Glutamatergic neuron (in vitro differentiated cells): ENCODE data around the gene ITFG1. TPM values are rescaled to one million over a fixed set of nuclear protein-coding genes. Genes with fewer than 3 reads are reported as not detected.

Experiments used
- DNase-seq: peaks from one replicate; pipeline ENCODE4 v3.0.0; 2022
- H3K27ac Mint-ChIP-seq: one replicate; pipeline ENCODE4 v1.8.0; 2020; ENCODE audit warnings: mild to moderate bottlenecking, mixed read lengths, inconsistent platforms; ENCODE audit not compliant: unreplicated experiment
- H3K27me3 Mint-ChIP-seq: one replicate; pipeline ENCODE4 v1.8.0; 2020; ENCODE audit warnings: mild to moderate bottlenecking, moderate library complexity, mixed read lengths, inconsistent platforms; ENCODE audit not compliant: unreplicated experiment
- H3K36me3 Mint-ChIP-seq: one replicate; pipeline ENCODE4 v1.8.0; 2020; ENCODE audit warnings: mild to moderate bottlenecking, mixed read lengths, inconsistent platforms; ENCODE audit not compliant: unreplicated experiment
- H3K4me1 Mint-ChIP-seq: one replicate; pipeline ENCODE4 v1.8.0; 2020; ENCODE audit warnings: mild to moderate bottlenecking, low read depth, mixed read lengths, inconsistent platforms; ENCODE audit not compliant: unreplicated experiment
- H3K4me3 Mint-ChIP-seq: one replicate; pipeline ENCODE4 v1.8.0; 2020; ENCODE audit warnings: mild to moderate bottlenecking, mixed read lengths, inconsistent platforms; ENCODE audit not compliant: unreplicated experiment
- H3K9me3 Mint-ChIP-seq: one replicate; pipeline ENCODE4 v1.8.0; 2020; ENCODE audit warnings: mild to moderate bottlenecking, moderate library complexity, mixed read lengths, inconsistent platforms; ENCODE audit not compliant: unreplicated experiment
- CTCF ChIP-seq: fragments of 200-600 bp; sonication (generic); IDR thresholded peaks from one replicate; pipeline ENCODE4 v1.5.0; 2021; ENCODE audit not compliant: partially characterized antibody, unreplicated experiment
- total RNA-seq: library from RNA; stranded (reverse); fragmentation: NEBNext Ultra II Directional; extraction: Animal tissue kit (Norgen Biotek cat#: 25700); gene quantifications from one replicate; pipeline ENCODE4 v1.2.1, GENCODE V29; 2021; ENCODE audit not compliant: unreplicated experiment

Gene ITFG1
- total RNA-seq, 1 donor from 2014 or later: 68.7 TPM

DNA sequence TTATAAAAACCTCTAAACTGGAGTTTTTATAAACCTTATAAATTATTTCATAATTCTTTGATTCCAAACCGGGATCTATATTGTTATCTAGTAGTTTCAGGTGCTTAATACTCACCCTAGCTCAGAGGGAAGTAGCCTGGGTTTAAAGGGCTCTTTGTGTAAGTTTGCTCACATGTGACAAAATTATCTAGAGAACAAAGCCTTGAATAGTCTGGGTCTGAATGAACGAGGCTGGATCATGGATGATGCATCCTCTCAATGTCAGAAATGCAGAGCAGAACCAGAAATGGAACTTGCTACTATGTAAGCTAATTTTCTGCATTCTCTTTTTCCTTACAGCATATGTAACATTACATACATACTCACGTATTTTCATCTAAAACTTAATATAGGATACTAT, 213.2 kb downstream of the ITFG1 start:
- H3K4me1 Mint-ChIP-seq: no peaks in the 10 kb centered on the region
- H3K36me3 Mint-ChIP-seq: no peaks in the 10 kb centered on the region
- H3K9me3 Mint-ChIP-seq: no peaks in the 10 kb centered on the region
- H3K4me3 Mint-ChIP-seq: no peak overlapping the region
- no peak overlapping the region for H3K27ac Mint-ChIP-seq
- no peak for TF ChIP-seq CTCF
- no peaks in the 10 kb centered on the region for H3K27me3 Mint-ChIP-seq
- DNase-seq: no peak

GRCh38 chr16:47244206-47244605, 216.7 kb downstream of the ITFG1 start:
- Mint-ChIP-seq H3K27ac (no peak overlapping the region), H3K4me3 (no peak overlapping the region), H3K4me1 (no peaks in the 10 kb centered on the region), H3K9me3 (no peaks in the 10 kb centered on the region), H3K36me3 (no peaks in the 10 kb centered on the region), H3K27me3 (no peaks in the 10 kb centered on the region)
- TF ChIP-seq CTCF: no peak
- DNase-seq: no peak

DNA sequence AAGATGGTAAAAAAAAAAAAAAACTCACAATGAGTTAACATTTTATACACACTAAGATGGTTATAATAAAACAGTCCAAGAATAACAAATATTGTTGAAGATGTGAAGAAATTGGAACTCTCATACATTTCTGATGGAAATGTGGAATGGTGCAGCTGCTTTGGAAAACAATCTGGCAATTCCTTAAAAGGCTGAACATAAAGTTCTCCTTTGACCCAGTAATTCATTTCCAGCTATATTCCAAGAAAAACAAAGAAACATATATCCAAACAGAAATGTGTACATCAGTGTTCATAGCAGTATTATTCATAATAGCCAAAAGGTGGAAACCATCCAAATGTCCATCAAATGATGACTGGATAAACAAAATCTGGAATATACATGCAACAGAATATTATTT, 219.8 kb downstream of the ITFG1 start:
- TF ChIP-seq CTCF: no peak
- Mint-ChIP-seq H3K4me1 (no peaks in the 10 kb centered on the region), H3K9me3 (no peaks in the 10 kb centered on the region), H3K36me3 (no peaks in the 10 kb centered on the region), H3K27ac (no peak overlapping the region), H3K27me3 (no peaks in the 10 kb centered on the region), H3K4me3 (no peak overlapping the region)
- DNase-seq: no peak

GRCh38 chr16:47236716-47237115, 224.1 kb downstream of the ITFG1 start:
- no peaks in the 10 kb centered on the region for H3K9me3 Mint-ChIP-seq
- H3K36me3 Mint-ChIP-seq: no peaks in the 10 kb centered on the region
- no peak for DNase-seq
- H3K27me3 Mint-ChIP-seq: no peaks in the 10 kb centered on the region
- no peaks in the 10 kb centered on the region for H3K4me1 Mint-ChIP-seq
- no peak overlapping the region for H3K27ac Mint-ChIP-seq
- TF ChIP-seq CTCF: no peak
- no peak overlapping the region for H3K4me3 Mint-ChIP-seq

GRCh38 chr16:47230296-47230695, 230.6 kb downstream of the ITFG1 start:
- H3K27me3 Mint-ChIP-seq: no peaks in the 10 kb centered on the region
- H3K4me3 Mint-ChIP-seq: no peak overlapping the region
- TF ChIP-seq CTCF: no peak
- DNase-seq: no peak
- H3K4me1 Mint-ChIP-seq: peaks cover 2% of the 10 kb centered on the region
- H3K27ac Mint-ChIP-seq: no peak overlapping the region
- peaks cover 7% of the 10 kb centered on the region for H3K36me3 Mint-ChIP-seq
- H3K9me3 Mint-ChIP-seq: peaks cover 1% of the 10 kb centered on the region
